GM12891 (cell line): ENCODE measurements around the gene CENATAC.

Experiments used
- POLR2AphosphoS5 ChIP-seq: IDR thresholded peaks from 2 replicates; pipeline ENCODE4 v1.6.1; 2011; ENCODE audit warnings: low read depth, low read length, control low read depth
- TAF1 ChIP-seq: IDR thresholded peaks from 2 replicates; pipeline ENCODE4 v1.6.1; 2011; ENCODE audit warnings: low read depth, low read length, control low read depth

DNA sequence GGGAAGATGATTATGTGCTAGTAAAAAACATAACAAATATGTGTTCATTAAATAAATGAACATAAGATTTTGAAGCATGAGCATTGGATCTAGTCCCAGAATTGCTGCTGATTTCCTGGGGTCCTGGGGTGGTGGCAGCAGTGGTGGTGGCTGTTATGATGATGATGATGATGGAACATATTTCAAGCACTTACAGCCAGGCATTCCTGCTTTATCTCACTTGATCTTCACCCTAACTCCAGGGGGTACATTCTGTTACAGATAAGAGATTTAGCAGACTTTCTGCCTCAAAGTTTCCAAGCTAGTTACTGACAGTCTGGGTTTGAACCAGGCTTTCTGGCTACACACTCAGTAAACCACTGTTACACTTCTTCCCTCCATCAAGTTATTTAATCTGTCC lies 25.8 kb downstream of the CENATAC start:
- TF ChIP-seq TAF1, result no peak
- no peak for TF ChIP-seq POLR2AphosphoS5
